ENCODE data around the gene RNF38. TPM values are rescaled to one million over a fixed set of nuclear protein-coding genes. Genes with fewer than 3 reads are reported as not detected.

Gene RNF38
- total RNA-seq, 1 donor from 2014 or later = 39.6 TPM

DNA sequence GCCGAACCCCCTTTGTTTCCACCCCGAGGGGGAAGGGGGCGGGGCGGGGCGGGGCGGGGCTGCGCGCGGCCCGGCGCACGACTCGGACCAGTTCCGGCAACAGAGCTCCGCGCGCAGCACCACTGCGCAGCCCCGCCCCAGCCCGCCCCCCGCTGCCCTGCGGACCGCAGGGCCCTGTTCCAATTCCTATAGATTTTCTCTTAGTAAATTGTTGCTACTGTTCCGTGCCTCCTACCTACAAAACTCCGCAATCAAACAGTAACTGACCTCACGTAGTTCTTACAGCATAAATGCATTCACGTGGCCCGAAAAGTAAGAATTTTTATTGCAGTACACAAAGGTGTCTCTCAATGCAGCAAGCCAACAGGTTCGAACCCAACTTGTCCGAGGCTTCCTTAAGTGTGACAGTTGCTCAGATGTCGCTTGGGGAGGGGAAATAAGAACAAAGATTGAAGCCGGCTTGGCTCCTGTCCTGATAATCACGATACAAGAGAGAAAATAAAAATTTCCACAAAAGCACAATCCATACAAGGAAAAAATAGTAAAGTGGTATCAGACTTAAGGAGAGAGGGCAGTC is 1.2 kb upstream of the RNF38 start:
- Histone ChIP-seq H3K9me3 (ENCODE audit: insufficient read depth, low read depth, low read length) (no peaks in the 10 kb centered on the region), H3K4me2 (ENCODE audit: low read length) (peak overlapping the region; percentile 96), H2AFZ (ENCODE audit: low read depth, low read length) (peak overlapping the region; percentile 83), H3K27me3 (ENCODE audit: insufficient read depth, low read length) (no peaks in the 10 kb centered on the region), H3K4me1 (ENCODE audit: insufficient read depth, low read length) (peaks cover 16% of the 10 kb centered on the region), H4K20me1 (ENCODE audit: insufficient read depth, low read length) (peaks cover 28% of the 10 kb centered on the region), H3K4me3 (ENCODE audit: insufficient read depth, low read depth, low read length) (peak overlapping the region; percentile 84), H3K79me2 (ENCODE audit: insufficient read depth, low read length) (peaks cover 48% of the 10 kb centered on the region), H3K27ac (ENCODE audit: low read depth, low read length) (peak overlapping the region; percentile 83), H3K9ac (ENCODE audit: low read length) (peak overlapping the region; percentile 95), H3K36me3 (ENCODE audit: insufficient read depth, low read length) (no peaks in the 10 kb centered on the region)
- peak overlapping the region; percentile 56 for H3K27ac Mint-ChIP-seq (ENCODE audit: unreplicated experiment)
- peaks cover 21% of the 10 kb centered on the region for H3K4me1 Mint-ChIP-seq (ENCODE audit: low read depth, unreplicated experiment)
- TF ChIP-seq EZH2 (IDR thresholded peaks at IDR 0.05; ENCODE audit: insufficient read depth, low read length) = no peak
- TF ChIP-seq, protein P1, sequence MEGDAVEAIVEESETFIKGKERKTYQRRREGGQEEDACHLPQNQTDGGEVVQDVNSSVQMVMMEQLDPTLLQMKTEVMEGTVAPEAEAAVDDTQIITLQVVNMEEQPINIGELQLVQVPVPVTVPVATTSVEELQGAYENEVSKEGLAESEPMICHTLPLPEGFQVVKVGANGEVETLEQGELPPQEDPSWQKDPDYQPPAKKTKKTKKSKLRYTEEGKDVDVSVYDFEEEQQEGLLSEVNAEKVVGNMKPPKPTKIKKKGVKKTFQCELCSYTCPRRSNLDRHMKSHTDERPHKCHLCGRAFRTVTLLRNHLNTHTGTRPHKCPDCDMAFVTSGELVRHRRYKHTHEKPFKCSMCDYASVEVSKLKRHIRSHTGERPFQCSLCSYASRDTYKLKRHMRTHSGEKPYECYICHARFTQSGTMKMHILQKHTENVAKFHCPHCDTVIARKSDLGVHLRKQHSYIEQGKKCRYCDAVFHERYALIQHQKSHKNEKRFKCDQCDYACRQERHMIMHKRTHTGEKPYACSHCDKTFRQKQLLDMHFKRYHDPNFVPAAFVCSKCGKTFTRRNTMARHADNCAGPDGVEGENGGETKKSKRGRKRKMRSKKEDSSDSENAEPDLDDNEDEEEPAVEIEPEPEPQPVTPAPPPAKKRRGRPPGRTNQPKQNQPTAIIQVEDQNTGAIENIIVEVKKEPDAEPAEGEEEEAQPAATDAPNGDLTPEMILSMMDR (IDR thresholded peaks at IDR 0.05; ENCODE audit: insufficient read depth, low read depth, low read length) = no peak
- no peaks in the 10 kb centered on the region for H3K9me3 Mint-ChIP-seq (ENCODE audit: unreplicated experiment)
- no peaks in the 10 kb centered on the region for H3K36me3 Mint-ChIP-seq (ENCODE audit: low read depth, unreplicated experiment)
- peak overlapping the region; percentile 86 for H3K4me3 Mint-ChIP-seq (ENCODE audit: unreplicated experiment)
- FAIRE-seq = no peak
- H3K27me3 Mint-ChIP-seq (ENCODE audit: low read depth, unreplicated experiment) = no peaks in the 10 kb centered on the region
- DNase-seq (ENCODE audit: low read depth) = peak; percentile 42

DNA sequence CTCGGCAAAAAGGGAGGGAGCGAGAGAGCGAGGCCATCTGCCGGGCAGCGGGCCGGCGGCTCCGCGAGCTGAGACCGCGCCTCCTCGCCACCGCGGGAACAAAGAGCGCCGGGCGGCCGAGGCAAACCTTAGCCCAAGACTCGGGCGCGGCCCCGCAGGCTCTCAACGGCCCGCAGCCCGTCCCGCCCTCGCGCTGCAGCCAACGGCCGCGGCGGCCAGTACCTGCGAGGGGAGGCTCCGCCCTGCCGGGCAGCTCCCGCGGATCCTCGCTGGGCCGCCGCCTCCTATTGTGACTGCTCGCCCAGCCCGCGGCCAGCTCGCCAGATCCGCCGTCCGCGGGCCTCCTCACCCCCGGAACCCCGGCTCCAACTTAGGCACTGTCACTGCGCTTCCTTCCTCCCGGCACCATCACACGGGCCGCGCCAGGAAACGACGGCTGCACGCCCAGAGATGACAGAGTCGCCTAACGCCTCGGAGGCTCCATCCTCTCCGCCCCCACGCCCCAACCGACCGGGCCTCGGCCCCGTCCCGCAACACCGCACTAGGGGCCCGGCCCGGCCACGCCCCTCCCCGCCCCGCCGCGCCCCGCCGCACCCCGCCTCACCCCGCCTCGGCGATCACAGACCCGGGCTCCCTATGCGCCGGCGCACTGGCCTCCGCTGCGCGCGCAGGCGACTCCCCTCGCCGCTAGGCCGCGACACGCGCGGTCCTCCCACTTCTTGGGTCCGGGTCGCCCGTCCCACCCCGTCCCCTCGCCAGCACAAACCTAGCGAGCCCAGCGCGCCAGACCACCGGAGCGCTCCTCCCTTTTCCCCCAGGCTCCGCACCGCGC is 479 bp upstream of the RNF38 start:
- FAIRE-seq (no peak), DNase-seq (ENCODE audit: low read depth) (peak; percentile 59)
- H3K9me3 ChIP-seq (ENCODE audit: insufficient read depth, low read depth, low read length) = no peaks in the 10 kb centered on the region
- Mint-ChIP-seq H3K27me3 (ENCODE audit: low read depth, unreplicated experiment) (no peaks in the 10 kb centered on the region), H3K36me3 (ENCODE audit: low read depth, unreplicated experiment) (no peaks in the 10 kb centered on the region), H3K9me3 (ENCODE audit: unreplicated experiment) (no peaks in the 10 kb centered on the region), H3K4me1 (ENCODE audit: low read depth, unreplicated experiment) (peaks cover 23% of the 10 kb centered on the region), H3K4me3 (ENCODE audit: unreplicated experiment) (peak overlapping the region; percentile 98), H3K27ac (ENCODE audit: unreplicated experiment) (peak overlapping the region; percentile 97)
- peaks cover 30% of the 10 kb centered on the region for H4K20me1 ChIP-seq (ENCODE audit: insufficient read depth, low read length)
- no peaks in the 10 kb centered on the region for H3K36me3 ChIP-seq (ENCODE audit: insufficient read depth, low read length)
- H3K4me3 ChIP-seq (ENCODE audit: insufficient read depth, low read depth, low read length) = peak overlapping the region; percentile 84
- H3K27me3 ChIP-seq (ENCODE audit: insufficient read depth, low read length) = no peaks in the 10 kb centered on the region
- no peak for TF ChIP-seq EZH2 (IDR thresholded peaks at IDR 0.05; ENCODE audit: insufficient read depth, low read length)
- TF ChIP-seq, protein P1 (IDR thresholded peaks at IDR 0.05; ENCODE audit: insufficient read depth, low read depth, low read length) = no peak
- peak overlapping the region; percentile 83 for H3K27ac ChIP-seq (ENCODE audit: low read depth, low read length)
- peak overlapping the region; percentile 96 for H3K4me2 ChIP-seq (ENCODE audit: low read length)
- peak overlapping the region; percentile 95 for H3K9ac ChIP-seq (ENCODE audit: low read length)
- H2AFZ ChIP-seq (ENCODE audit: low read depth, low read length) = peak overlapping the region; percentile 79
- peaks cover 16% of the 10 kb centered on the region for H3K4me1 ChIP-seq (ENCODE audit: insufficient read depth, low read length)
- H3K79me2 ChIP-seq (ENCODE audit: insufficient read depth, low read length) = peaks cover 52% of the 10 kb centered on the region
